HepG2 (cell line): ENCODE data around the gene ENO2. TPM values are rescaled to one million over a fixed set of nuclear protein-coding genes. Genes with fewer than 3 reads are reported as not detected.

Experiments used
- HDAC1 ChIP-seq: sonication (generic); formaldehyde crosslinking; IDR thresholded peaks from 2 replicates; pipeline ENCODE4 v1.5.1; 2020; ENCODE audit warnings: mild to moderate bottlenecking, missing genetic modification reagents
- KAT2B ChIP-seq: fragments of 150-350 bp; IDR thresholded peaks from 2 replicates; pipeline ENCODE4 v1.6.1; 2014; ENCODE audit warnings: low read depth, low read length, borderline replicate concordance
- KDM1A ChIP-seq: IDR thresholded peaks from 2 replicates; pipeline ENCODE4 v1.6.1; 2016; ENCODE audit warnings: missing compliant biosample characterization
- LCORL ChIP-seq, 2 experiments: fragments of 450-650 bp in 1 of 2; sonication (generic) in 1 of 2; formaldehyde crosslinking in 1 of 2; IDR thresholded peaks; 2 replicates each; pipeline versions ENCODE4 v1.5.0 to v1.6.1; 2017 to 2020; ENCODE audit warnings: antibody characterized with exemption in 1 of 2, missing genetic modification reagents in 1 of 2
- MAFF ChIP-seq: IDR thresholded peaks from 2 replicates; pipeline ENCODE4 v1.6.1; 2011; ENCODE audit warnings: low read depth, low read length, improper control_type of control experiment
- PAX8 ChIP-seq: sonication (generic); formaldehyde crosslinking; IDR thresholded peaks from 2 replicates; pipeline ENCODE4 v1.8.0; 2022; ENCODE audit warnings: mild to moderate bottlenecking, missing genetic modification reagents, borderline replicate concordance
- SMC3 ChIP-seq: IDR thresholded peaks from 2 replicates; pipeline ENCODE4 v1.6.1; 2011; ENCODE audit warnings: low read length, improper control_type of control experiment
- SNAPC2 ChIP-seq: sonication (generic); formaldehyde crosslinking; IDR thresholded peaks from 2 replicates; pipeline ENCODE4 v1.8.1; 2022; ENCODE audit warnings: mild to moderate bottlenecking, missing genetic modification reagents
- ZFP82 ChIP-seq: sonication (generic); formaldehyde crosslinking; IDR thresholded peaks from 2 replicates; pipeline ENCODE4 v1.5.1; 2020; ENCODE audit warnings: mild to moderate bottlenecking, missing genetic modification reagents, borderline replicate concordance
- ZNF24 ChIP-seq: fragments of 450-650 bp; IDR thresholded peaks from 2 replicates; pipeline ENCODE4 v1.6.1; 2017; ENCODE audit warnings: antibody characterized with exemption, mild to moderate bottlenecking
- ZNF724P ChIP-seq: sonication (generic); formaldehyde crosslinking; IDR thresholded peaks from 2 replicates; pipeline ENCODE4 v1.8.0; 2022; ENCODE audit warnings: missing genetic modification reagents, borderline replicate concordance
- ZNF790 ChIP-seq: sonication (generic); formaldehyde crosslinking; IDR thresholded peaks from 2 replicates; pipeline ENCODE4 v1.8.0; 2022; ENCODE audit warnings: missing genetic modification reagents, mild to moderate bottlenecking, borderline replicate concordance
- polyA plus RNA-seq, 8 experiments: library from polyadenylated mRNA; depleted of rRNA in 3 of 8; stranded (reverse) in 7 of 8; unstranded in 1 of 8; fragments of >200 nt; fragmentation: Illumina TruSeq in 4 of 8; extraction: Trizol in 4 of 8; gene quantifications; 2 replicates each; pipeline versions ENCODE4 v1.2.1 to v1.2.3, GENCODE V29; 2011 to 2016; ENCODE audit warnings: low read depth in 4 of 8, missing spikeins in 1 of 8, mixed read lengths in 1 of 8; ENCODE audit not compliant: insufficient read depth in 1 of 8
- total RNA-seq, 5 experiments: library from RNA; depleted of rRNA; stranded (reverse); fragments of >200 nt; fragmentation: Illumina TruSeq; extraction: Trizol; gene quantifications; 2 replicates each; pipeline ENCODE4 v1.2.3, GENCODE V29; 2016; ENCODE audit warnings: low read depth in 1 of 5
- TF ChIP-seq, protein P1 (sequence below): sonication (generic); formaldehyde crosslinking; IDR thresholded peaks from 2 replicates; pipeline ENCODE4 v1.8.1; 2023; ENCODE audit warnings: missing genetic modification reagents, inconsistent platforms, borderline replicate concordance
- TF ChIP-seq, protein P2 (sequence below): sonication (generic); formaldehyde crosslinking; IDR thresholded peaks from 2 replicates; pipeline ENCODE4 v1.5.0; 2020; ENCODE audit warnings: mild to moderate bottlenecking, low read depth, missing genetic modification reagents, borderline replicate concordance
- TF ChIP-seq, protein P3 (sequence below): sonication (generic); formaldehyde crosslinking; IDR thresholded peaks from 2 replicates; pipeline ENCODE4 v1.4.0; 2020; ENCODE audit warnings: mild to moderate bottlenecking, low read depth, missing genetic modification reagents
- TF ChIP-seq, protein P4 (sequence below): sonication (generic); formaldehyde crosslinking; IDR thresholded peaks from 2 replicates; pipeline ENCODE4 v1.4.0; 2020; ENCODE audit warnings: mild to moderate bottlenecking, missing genetic modification reagents
- TF ChIP-seq, protein P5 (sequence below), 2 experiments: sonication (generic) in 1 of 2; formaldehyde crosslinking in 1 of 2; IDR thresholded peaks; 2 replicates each; pipeline versions ENCODE4 v1.4.0 to v1.6.1; 2018 to 2020; ENCODE audit warnings: missing genetic modification reagents in 2 of 2, borderline replicate concordance in 1 of 2, low read depth in 1 of 2, mild to moderate bottlenecking in 1 of 2, missing biosample characterization in 1 of 2
- TF ChIP-seq, protein P6 (sequence below): sonication (generic); formaldehyde crosslinking; IDR thresholded peaks from 2 replicates; pipeline ENCODE4 v1.4.0; 2020; ENCODE audit warnings: missing genetic modification reagents
- TF ChIP-seq, protein P7 (sequence below): IDR thresholded peaks from 2 replicates; pipeline ENCODE4 v1.6.1; 2012; ENCODE audit warnings: inconsistent platforms

Gene ENO2
- total and polyA plus RNA-seq, 2 of the 13 experiments (the other 11 are each of a cell fraction or from before 2014, with no cell fraction given): 19.3 to 136 TPM

DNA sequence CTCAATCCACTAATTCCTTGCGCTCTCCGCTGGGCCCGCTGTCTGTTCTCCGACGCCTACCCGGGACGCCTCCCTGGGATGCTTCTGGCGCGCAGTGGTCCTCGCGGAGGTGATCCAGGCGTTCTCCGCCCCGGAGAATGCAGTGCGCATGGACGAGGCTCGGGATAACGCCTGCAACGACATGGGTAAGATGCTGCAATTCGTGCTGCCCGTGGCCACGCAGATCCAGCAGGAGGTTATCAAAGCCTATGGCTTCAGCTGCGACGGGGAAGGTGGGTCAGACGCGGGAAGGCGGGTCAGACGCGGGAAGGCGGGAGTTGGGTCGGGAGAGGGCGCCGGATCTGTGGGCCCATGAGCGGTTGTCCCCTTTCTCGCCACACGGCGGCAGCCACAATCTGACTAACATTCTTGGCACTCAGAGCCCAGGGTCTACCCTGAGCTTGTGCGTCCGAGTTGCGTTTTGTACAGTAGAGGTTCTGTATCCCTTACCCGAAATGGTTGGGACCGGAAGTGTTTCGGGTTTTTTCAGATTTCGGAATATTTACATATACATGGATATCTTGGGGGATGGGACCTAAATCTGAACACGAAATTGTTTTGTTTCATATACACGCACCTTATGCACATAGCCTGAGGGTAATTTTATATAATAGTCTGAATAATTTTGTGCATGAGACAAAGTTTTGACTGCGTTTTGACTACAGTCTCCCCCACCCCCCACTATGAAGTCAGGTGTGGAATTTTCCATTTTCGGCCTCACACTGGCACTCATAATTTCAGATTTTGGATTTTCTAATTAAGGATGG is 30.2 kb downstream of the ENO2 start (continued):
- TF ChIP-seq, protein P1, sequence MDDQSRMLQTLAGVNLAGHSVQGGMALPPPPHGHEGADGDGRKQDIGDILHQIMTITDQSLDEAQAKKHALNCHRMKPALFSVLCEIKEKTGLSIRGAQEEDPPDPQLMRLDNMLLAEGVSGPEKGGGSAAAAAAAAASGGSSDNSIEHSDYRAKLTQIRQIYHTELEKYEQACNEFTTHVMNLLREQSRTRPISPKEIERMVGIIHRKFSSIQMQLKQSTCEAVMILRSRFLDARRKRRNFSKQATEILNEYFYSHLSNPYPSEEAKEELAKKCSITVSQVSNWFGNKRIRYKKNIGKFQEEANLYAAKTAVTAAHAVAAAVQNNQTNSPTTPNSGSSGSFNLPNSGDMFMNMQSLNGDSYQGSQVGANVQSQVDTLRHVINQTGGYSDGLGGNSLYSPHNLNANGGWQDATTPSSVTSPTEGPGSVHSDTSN: no peak
- TF ChIP-seq KAT2B (no peak), SMC3 (peak; percentile 57), PAX8 (no peak), ZFP82 (CRISPR knock-in tag) (no peak), LCORL (IDR thresholded peaks at IDR 0.05) (no peak), LCORL (CRISPR knock-in tag; IDR thresholded peaks at IDR 0.05) (peak; percentile 48), SNAPC2 (no peak), ZNF24 (no peak), ZNF724P (no peak), HDAC1 (CRISPR knock-in tag) (peak; percentile 77), MAFF (no peak), ZNF790 (CRISPR knock-in tag) (no peak), KDM1A (CRISPR knock-in tag) (no peak)
- TF ChIP-seq, protein P2, sequence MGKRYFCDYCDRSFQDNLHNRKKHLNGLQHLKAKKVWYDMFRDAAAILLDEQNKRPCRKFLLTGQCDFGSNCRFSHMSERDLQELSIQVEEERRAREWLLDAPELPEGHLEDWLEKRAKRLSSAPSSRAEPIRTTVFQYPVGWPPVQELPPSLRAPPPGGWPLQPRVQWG: no peak
- TF ChIP-seq, protein P3, sequence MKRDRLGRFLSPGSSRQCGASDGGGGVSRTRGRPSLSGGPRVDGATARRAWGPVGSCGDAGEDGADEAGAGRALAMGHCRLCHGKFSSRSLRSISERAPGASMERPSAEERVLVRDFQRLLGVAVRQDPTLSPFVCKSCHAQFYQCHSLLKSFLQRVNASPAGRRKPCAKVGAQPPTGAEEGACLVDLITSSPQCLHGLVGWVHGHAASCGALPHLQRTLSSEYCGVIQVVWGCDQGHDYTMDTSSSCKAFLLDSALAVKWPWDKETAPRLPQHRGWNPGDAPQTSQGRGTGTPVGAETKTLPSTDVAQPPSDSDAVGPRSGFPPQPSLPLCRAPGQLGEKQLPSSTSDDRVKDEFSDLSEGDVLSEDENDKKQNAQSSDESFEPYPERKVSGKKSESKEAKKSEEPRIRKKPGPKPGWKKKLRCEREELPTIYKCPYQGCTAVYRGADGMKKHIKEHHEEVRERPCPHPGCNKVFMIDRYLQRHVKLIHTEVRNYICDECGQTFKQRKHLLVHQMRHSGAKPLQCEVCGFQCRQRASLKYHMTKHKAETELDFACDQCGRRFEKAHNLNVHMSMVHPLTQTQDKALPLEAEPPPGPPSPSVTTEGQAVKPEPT: no peak
- TF ChIP-seq, protein P4, sequence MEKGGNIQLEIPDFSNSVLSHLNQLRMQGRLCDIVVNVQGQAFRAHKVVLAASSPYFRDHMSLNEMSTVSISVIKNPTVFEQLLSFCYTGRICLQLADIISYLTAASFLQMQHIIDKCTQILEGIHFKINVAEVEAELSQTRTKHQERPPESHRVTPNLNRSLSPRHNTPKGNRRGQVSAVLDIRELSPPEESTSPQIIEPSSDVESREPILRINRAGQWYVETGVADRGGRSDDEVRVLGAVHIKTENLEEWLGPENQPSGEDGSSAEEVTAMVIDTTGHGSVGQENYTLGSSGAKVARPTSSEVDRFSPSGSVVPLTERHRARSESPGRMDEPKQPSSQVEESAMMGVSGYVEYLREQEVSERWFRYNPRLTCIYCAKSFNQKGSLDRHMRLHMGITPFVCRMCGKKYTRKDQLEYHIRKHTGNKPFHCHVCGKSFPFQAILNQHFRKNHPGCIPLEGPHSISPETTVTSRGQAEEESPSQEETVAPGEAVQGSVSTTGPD (CRISPR knock-in tag): no peak
- TF ChIP-seq, protein P5, sequence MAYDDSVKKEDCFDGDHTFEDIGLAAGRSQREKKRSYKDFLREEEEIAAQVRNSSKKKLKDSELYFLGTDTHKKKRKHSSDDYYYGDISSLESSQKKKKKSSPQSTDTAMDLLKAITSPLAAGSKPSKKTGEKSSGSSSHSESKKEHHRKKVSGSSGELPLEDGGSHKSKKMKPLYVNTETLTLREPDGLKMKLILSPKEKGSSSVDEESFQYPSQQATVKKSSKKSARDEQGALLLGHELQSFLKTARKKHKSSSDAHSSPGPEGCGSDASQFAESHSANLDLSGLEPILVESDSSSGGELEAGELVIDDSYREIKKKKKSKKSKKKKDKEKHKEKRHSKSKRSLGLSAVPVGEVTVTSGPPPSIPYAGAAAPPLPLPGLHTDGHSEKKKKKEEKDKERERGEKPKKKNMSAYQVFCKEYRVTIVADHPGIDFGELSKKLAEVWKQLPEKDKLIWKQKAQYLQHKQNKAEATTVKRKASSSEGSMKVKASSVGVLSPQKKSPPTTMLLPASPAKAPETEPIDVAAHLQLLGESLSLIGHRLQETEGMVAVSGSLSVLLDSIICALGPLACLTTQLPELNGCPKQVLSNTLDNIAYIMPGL (CRISPR knock-in tag; IDR thresholded peaks at IDR 0.05; ENCODE audit: borderline replicate concordance in 1 of 2, low read depth in 1 of 2): peak; percentile 86 to 89
- TF ChIP-seq, protein P6, sequence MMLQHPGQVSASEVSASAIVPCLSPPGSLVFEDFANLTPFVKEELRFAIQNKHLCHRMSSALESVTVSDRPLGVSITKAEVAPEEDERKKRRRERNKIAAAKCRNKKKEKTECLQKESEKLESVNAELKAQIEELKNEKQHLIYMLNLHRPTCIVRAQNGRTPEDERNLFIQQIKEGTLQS (CRISPR knock-in tag): no peak
- TF ChIP-seq, protein P7, sequence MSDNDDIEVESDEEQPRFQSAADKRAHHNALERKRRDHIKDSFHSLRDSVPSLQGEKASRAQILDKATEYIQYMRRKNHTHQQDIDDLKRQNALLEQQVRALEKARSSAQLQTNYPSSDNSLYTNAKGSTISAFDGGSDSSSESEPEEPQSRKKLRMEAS: peak; percentile 41; the same call in 1 of the 2 replicates
